NAMALWA (cell line): ENCODE data around the gene TMEM176A.
"Not testable (repeated sequence)": the region's sequence is repeated elsewhere in the genome, so short reads cannot be mapped to it uniquely, and the experiment has no call there.

Experiments used
- DNase-seq: peaks from one replicate; pipeline ENCODE4 v3.0.0-alpha.2; 2015; ENCODE audit warnings: low spot score

The TMEM176A gene

GRCh38 chr7:150788474-150789269 lies 11.9 kb upstream of the TMEM176A start:
- DNase-seq, result no peak

- no peak for DNase-seq
These were observed 10.0 kb upstream of the TMEM176A start for GRCh38 chr7:150790416-150791075.

- DNase-seq, result no peak
These were observed 9.3 kb upstream of the TMEM176A start for GRCh38 chr7:150791304-150791703.

- DNase-seq, result no peak
These were observed 8.7 kb upstream of the TMEM176A start for GRCh38 chr7:150791746-150792452.

- no peak for DNase-seq
These were observed 6.9 kb upstream of the TMEM176A start for GRCh38 chr7:150793569-150794238.

GRCh38 chr7:150797661-150798060 lies 2.9 kb upstream of the TMEM176A start:
- no peak for DNase-seq

GRCh38 chr7:150799156-150799555 lies 1.4 kb upstream of the TMEM176A start:
- DNase-seq, result no peak

- no peak for DNase-seq
These were observed 608 bp upstream of the TMEM176A start, which contains the start of gene TMEM176B for GRCh38 chr7:150799741-150800580. TMEM176B (minus strand) TSS chr7:150800364; CDS start chr7:150796569, 3,795 bp downstream.

- DNase-seq, result no peak
These were observed 825 bp downstream of the TMEM176A start for GRCh38 chr7:150801242-150801945.

- no peak for DNase-seq
These were observed 1.6 kb downstream of the TMEM176A start for GRCh38 chr7:150801946-150802771.

- DNase-seq, result no peak
These were observed 2.7 kb downstream of the TMEM176A start for GRCh38 chr7:150803161-150803860.

GRCh38 chr7:150804802-150805201 lies 4.2 kb downstream of the TMEM176A start:
- no peak for DNase-seq

GRCh38 chr7:150805864-150806263 lies 5.3 kb downstream of the TMEM176A start:
- DNase-seq, result no peak

- no peak for DNase-seq
These were observed 5.9 kb downstream of the TMEM176A start for GRCh38 chr7:150806454-150806853.

GRCh38 chr7:150806863-150807262 lies 6.3 kb downstream of the TMEM176A start:
- no peak for DNase-seq

GRCh38 chr7:150807616-150808438 lies 7.3 kb downstream of the TMEM176A start:
- not testable (repeated sequence) for DNase-seq

- DNase-seq, result no peak
These were observed 13.9 kb downstream of the TMEM176A start for GRCh38 chr7:150814328-150815001.

- DNase-seq, result no peak
These were observed 18.4 kb downstream of the TMEM176A start for GRCh38 chr7:150818971-150819370.
